Neuronal stem cell (in vitro differentiated cells): ENCODE measurements around the gene FARS2.

Source experiments
- DNase-seq: peaks from one replicate; pipeline ENCODE4 v3.0.0-alpha.2; 2013; ENCODE audit warnings: low spot score
- H2AFZ ChIP-seq: one replicate; pipeline ENCODE4 v1.6.1; 2013; ENCODE audit warnings: mild to moderate bottlenecking, low read length, inconsistent platforms
- H2AK5ac ChIP-seq: 2 replicates; pipeline ENCODE4 v1.6.1; 2013; ENCODE audit warnings: low read depth, mild to moderate bottlenecking, inconsistent platforms, low read length, moderate library complexity, mixed read lengths
- H2BK120ac ChIP-seq: 2 replicates; pipeline ENCODE4 v1.6.1; 2013; ENCODE audit warnings: low read depth, mild to moderate bottlenecking, inconsistent platforms, low read length, moderate library complexity, mixed read lengths
- H2BK12ac ChIP-seq: one replicate; pipeline ENCODE4 v1.6.1; 2013; ENCODE audit warnings: low read length, inconsistent platforms
- H2BK15ac ChIP-seq: 2 replicates; pipeline ENCODE4 v1.6.1; 2013; ENCODE audit warnings: mild to moderate bottlenecking, low read length, inconsistent platforms, mixed read lengths
- H2BK5ac ChIP-seq: one replicate; pipeline ENCODE4 v1.6.1; 2013; ENCODE audit warnings: inconsistent platforms, mild to moderate bottlenecking, low read length, moderate library complexity
- H3K14ac ChIP-seq: one replicate; pipeline ENCODE4 v1.6.1; 2013; ENCODE audit warnings: low read length, inconsistent platforms
- H3K18ac ChIP-seq: 2 replicates; pipeline ENCODE4 v1.6.1; 2013; ENCODE audit warnings: low read length, inconsistent platforms
- H3K23ac ChIP-seq: 2 replicates; pipeline ENCODE4 v1.6.1; 2013; ENCODE audit warnings: low read depth, mild to moderate bottlenecking, mixed read lengths, low read length, inconsistent platforms; ENCODE audit not compliant: poor library complexity
- H3K27ac ChIP-seq: replicated peaks from 3 replicates; pipeline ENCODE4 v1.5.1; 2013; ENCODE audit warnings: low read length, inconsistent platforms
- H3K27me3 ChIP-seq, 3 experiments: 2 replicates each; pipeline ENCODE4 v1.6.1; 2013; ENCODE audit warnings: low read length in 3 of 3, mild to moderate bottlenecking in 2 of 3, inconsistent platforms in 1 of 3, low read depth in 1 of 3, mixed read lengths in 1 of 3, moderate library complexity in 1 of 3; ENCODE audit not compliant: control insufficient read depth in 3 of 3, insufficient read depth in 3 of 3
- H3K36me3 ChIP-seq, 2 donors: replicated peaks in 1 of 2; 2 replicates each; pipeline ENCODE4 v1.6.1; 2013; ENCODE audit warnings: low read length in 2 of 2; ENCODE audit not compliant: control insufficient read depth in 2 of 2, insufficient read depth in 2 of 2
- H3K4ac ChIP-seq: 2 replicates; pipeline ENCODE4 v1.6.1; 2013; ENCODE audit warnings: inconsistent platforms, mild to moderate bottlenecking, low read length, moderate library complexity
- H3K4me1 ChIP-seq, 2 donors: 1 replicate in 1 of 2; 2 replicates in 1 of 2; pipeline ENCODE4 v1.6.1; 2013; ENCODE audit warnings: low read length in 2 of 2, low read depth in 1 of 2; ENCODE audit not compliant: control insufficient read depth in 2 of 2, insufficient read depth in 1 of 2
- H3K4me2 ChIP-seq: one replicate; pipeline ENCODE4 v1.6.1; 2013; ENCODE audit warnings: mild to moderate bottlenecking, low read length, inconsistent platforms; ENCODE audit not compliant: insufficient read depth, poor library complexity, severe bottlenecking
- H3K4me3 ChIP-seq, 2 donors: 2 replicates each; pipeline ENCODE4 v1.5.1; 2013; ENCODE audit warnings: low read length in 2 of 2, mild to moderate bottlenecking in 2 of 2, inconsistent platforms in 1 of 2, moderate library complexity in 1 of 2
- H3K79me1 ChIP-seq: one replicate; pipeline ENCODE4 v1.6.1; 2013; ENCODE audit warnings: low read depth, mild to moderate bottlenecking, inconsistent platforms, low read length, moderate library complexity
- H3K9ac ChIP-seq: one replicate; pipeline ENCODE4 v1.6.1; 2013; ENCODE audit warnings: mild to moderate bottlenecking, low read depth, low read length, inconsistent platforms; ENCODE audit not compliant: poor library complexity
- H3K9me3 ChIP-seq, 2 donors: replicated peaks in 1 of 2; 2 replicates each; pipeline versions ENCODE3 to v1.6.1; 2013; ENCODE audit warnings: low read length in 2 of 2, mild to moderate bottlenecking in 2 of 2, inconsistent platforms in 1 of 2, low read depth in 1 of 2, mixed read lengths in 1 of 2, moderate library complexity in 1 of 2; ENCODE audit not compliant: control insufficient read depth in 2 of 2, insufficient read depth in 1 of 2
- H4K8ac ChIP-seq: one replicate; pipeline ENCODE4 v1.6.1; 2013; ENCODE audit warnings: low read depth, mild to moderate bottlenecking, inconsistent platforms, low read length, moderate library complexity
- H4K91ac ChIP-seq: one replicate; pipeline ENCODE4 v1.6.1; 2013; ENCODE audit warnings: low read length, low read depth, mild to moderate bottlenecking, inconsistent platforms; ENCODE audit not compliant: poor library complexity
- WGBS, 2 donors: extraction: QIAGEN DNeasy Blood & Tissue Kit; methylation state at CpG; one replicate each; pipeline ENCODE4 v1.1.7; 2013; ENCODE audit warnings: missing lambda C conversion rate in 2 of 2, mixed read lengths in 1 of 2; ENCODE audit not compliant: insufficient read length in 2 of 2, insufficient replicate concordance in 1 of 2; ENCODE audit errors: extremely low coverage in 2 of 2; 5-methylcytosine and 5-hydroxymethylcytosine counted together

The FARS2 gene

DNA sequence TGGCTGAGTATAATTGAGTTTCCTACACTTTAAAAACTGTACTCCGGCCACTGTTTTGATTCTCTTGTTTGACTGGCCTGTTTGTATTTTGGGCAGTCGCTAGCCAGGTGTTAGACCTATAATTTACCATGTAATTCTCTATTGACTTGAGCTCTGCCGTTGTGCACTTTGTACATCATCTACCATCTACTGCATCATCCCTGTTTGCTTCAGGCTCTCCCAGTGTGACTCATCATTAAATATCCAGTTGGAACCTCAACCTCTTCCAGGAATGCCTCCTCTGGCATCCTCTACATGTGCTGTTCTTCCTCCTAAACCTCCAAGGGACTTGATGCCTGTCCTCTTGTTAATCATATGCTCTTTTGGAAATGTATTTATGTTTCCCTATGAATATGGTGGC lies 72.3 kb downstream of the FARS2 start:
- Histone ChIP-seq H3K36me3 (no peaks in the 10 kb centered on the region), H3K4ac (no peak overlapping the region), H3K23ac (no peak overlapping the region), H3K27me3 (no peaks in the 10 kb centered on the region), H3K9me3 (no peaks in the 10 kb centered on the region), H3K18ac (no peak overlapping the region), H3K27ac (no peak overlapping the region), H2BK12ac (no peak overlapping the region), H2AFZ (no peak overlapping the region), H3K9ac (no peak overlapping the region), H2BK15ac (no peak overlapping the region), H4K91ac (no peak overlapping the region), H3K79me1 (no peaks in the 10 kb centered on the region), H3K4me3 (no peak overlapping the region), H4K8ac (no peak overlapping the region), H2AK5ac (no peak overlapping the region), H3K14ac (no peak overlapping the region), H2BK5ac (no peak overlapping the region), H2BK120ac (no peak overlapping the region), H3K4me2 (no peak overlapping the region), H3K4me1 (no peaks in the 10 kb centered on the region)
- no peak for DNase-seq
- WGBS, 2 donors = no CpG with 5 or more reads among the region's 3 CpGs

DNA sequence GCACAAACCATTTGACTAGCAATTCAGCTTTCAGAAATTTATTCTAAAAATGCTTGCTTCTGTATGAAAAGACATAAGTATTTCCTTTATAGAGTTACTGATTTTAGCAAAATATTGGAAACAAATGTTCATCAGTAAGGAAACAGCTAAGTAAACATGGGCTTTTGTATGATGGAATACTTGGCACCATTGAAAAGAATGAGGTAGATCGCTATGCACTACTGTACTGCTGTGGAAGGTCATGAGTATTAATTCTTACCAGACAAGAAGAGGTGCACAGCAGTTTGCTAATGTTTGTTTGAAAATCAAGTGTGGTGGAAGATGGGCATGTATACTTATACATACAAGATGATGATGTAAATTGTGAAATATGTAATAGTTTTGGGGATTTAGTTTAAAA lies 73.0 kb downstream of the FARS2 start:
- H3K18ac ChIP-seq = no peak overlapping the region

DNA sequence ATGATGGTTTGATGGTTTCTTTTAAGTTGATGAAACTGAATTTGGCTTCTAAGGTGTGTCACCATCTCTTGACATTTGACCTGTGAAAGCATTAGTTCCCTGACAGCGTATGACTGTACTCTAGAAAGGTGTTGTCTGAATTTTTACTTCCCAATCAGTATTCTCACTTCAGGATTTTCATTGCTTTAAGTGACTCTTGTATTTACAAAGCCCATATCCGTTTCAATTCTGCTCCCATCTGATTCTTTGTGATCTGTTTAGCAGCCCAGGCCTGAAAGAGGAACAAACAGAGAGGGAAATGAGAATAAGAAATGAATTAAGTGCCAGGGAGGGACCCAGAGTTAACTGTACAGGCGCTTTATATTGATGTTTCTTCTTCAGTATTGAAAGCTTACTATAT lies 73.7 kb downstream of the FARS2 start:
- Histone ChIP-seq H3K14ac (no peak overlapping the region), H3K4ac (no peak overlapping the region), H3K27me3 (no peaks in the 10 kb centered on the region), H3K27ac (no peak overlapping the region), H3K36me3 (no peaks in the 10 kb centered on the region), H3K4me3 (no peak overlapping the region), H3K9me3 (no peaks in the 10 kb centered on the region), H2AK5ac (no peak overlapping the region), H2BK15ac (no peak overlapping the region), H2AFZ (no peak overlapping the region), H4K8ac (no peak overlapping the region), H3K4me1 (no peaks in the 10 kb centered on the region), H2BK12ac (no peak overlapping the region), H3K4me2 (no peak overlapping the region), H2BK5ac (no peak overlapping the region), H3K79me1 (no peaks in the 10 kb centered on the region), H4K91ac (no peak overlapping the region), H3K18ac (no peak overlapping the region), H3K9ac (no peak overlapping the region), H3K23ac (no peak overlapping the region), H2BK120ac (no peak overlapping the region)
- DNase-seq = no peak
- no CpG with 5 or more reads among the region's 3 CpGs for WGBS, 2 donors

More for the DNA sequence above, 73.0 kb downstream of the FARS2 start:
- no peak overlapping the region for H3K4me2 ChIP-seq
- no peak overlapping the region for H4K91ac ChIP-seq
- no peak overlapping the region for H2AFZ ChIP-seq
- no peaks in the 10 kb centered on the region for H3K27me3 ChIP-seq
- H2BK12ac ChIP-seq = no peak overlapping the region
- no peak overlapping the region for H2AK5ac ChIP-seq
- H3K27ac ChIP-seq = no peak overlapping the region
- no peak overlapping the region for H3K23ac ChIP-seq
- no peak overlapping the region for H2BK5ac ChIP-seq
- H3K9me3 ChIP-seq = no peaks in the 10 kb centered on the region
- H4K8ac ChIP-seq = no peak overlapping the region
- no peak overlapping the region for H3K14ac ChIP-seq
- WGBS, 2 donors = no CpG with 5 or more reads among the region's 1 CpG
- H3K4me3 ChIP-seq = no peak overlapping the region
- no peaks in the 10 kb centered on the region for H3K36me3 ChIP-seq
- no peak overlapping the region for H3K4ac ChIP-seq
- no peak overlapping the region for H2BK120ac ChIP-seq
- H3K9ac ChIP-seq = no peak overlapping the region
- DNase-seq = no peak
- H3K79me1 ChIP-seq = no peaks in the 10 kb centered on the region
- no peak overlapping the region for H2BK15ac ChIP-seq
- H3K4me1 ChIP-seq = no peaks in the 10 kb centered on the region

- no peaks in the 10 kb centered on the region for H3K79me1 ChIP-seq
- no peak overlapping the region for H3K14ac ChIP-seq
- no peak overlapping the region for H3K18ac ChIP-seq
- no peak overlapping the region for H4K91ac ChIP-seq
- no peaks in the 10 kb centered on the region for H3K27me3 ChIP-seq
- H3K4me2 ChIP-seq = no peak overlapping the region
- H2BK120ac ChIP-seq = no peak overlapping the region
- no peak overlapping the region for H4K8ac ChIP-seq
- no peak overlapping the region for H2BK5ac ChIP-seq
- H3K4ac ChIP-seq = no peak overlapping the region
- no peaks in the 10 kb centered on the region for H3K4me1 ChIP-seq
- H3K27ac ChIP-seq = no peak overlapping the region
- no peak overlapping the region for H3K4me3 ChIP-seq
- H3K36me3 ChIP-seq = no peaks in the 10 kb centered on the region
- no peak overlapping the region for H2AK5ac ChIP-seq
- no peak overlapping the region for H2BK12ac ChIP-seq
- H2AFZ ChIP-seq = no peak overlapping the region
- no CpG with 5 or more reads among the region's 2 CpGs for WGBS, 2 donors
- no peak for DNase-seq
- no peak overlapping the region for H2BK15ac ChIP-seq
- H3K9ac ChIP-seq = no peak overlapping the region
- H3K9me3 ChIP-seq = no peaks in the 10 kb centered on the region
- H3K23ac ChIP-seq = no peak overlapping the region
These were observed 76.3 kb downstream of the FARS2 start for GRCh38 chr6:5337573-5337972.
